Trophoblast cell (in vitro differentiated cells and primary cell): ENCODE data around the gene RHOG.

ENCODE experiments used
- DNase-seq, 2 donors: peaks; one replicate each; pipeline ENCODE4 v3.0.0-alpha.2; 2016
- H2AFZ ChIP-seq: 2 replicates; pipeline ENCODE4 v1.6.1; 2013; ENCODE audit warnings: low read length, moderate library complexity, mild to moderate bottlenecking; ENCODE audit not compliant: insufficient read depth, poor library complexity
- H2AK5ac ChIP-seq: 2 replicates; pipeline ENCODE4 v1.6.1; 2013; ENCODE audit warnings: mild to moderate bottlenecking, low read length
- H2BK120ac ChIP-seq: 2 replicates; pipeline ENCODE4 v1.6.1; 2013; ENCODE audit warnings: low read length, mild to moderate bottlenecking, moderate library complexity; ENCODE audit not compliant: insufficient read depth, poor library complexity
- H2BK12ac ChIP-seq: 2 replicates; pipeline ENCODE4 v1.6.1; 2013; ENCODE audit warnings: mild to moderate bottlenecking, low read length, moderate library complexity
- H2BK5ac ChIP-seq: 2 replicates; pipeline ENCODE4 v1.6.1; 2013; ENCODE audit warnings: low read length, low read depth, moderate library complexity, mild to moderate bottlenecking; ENCODE audit not compliant: poor library complexity
- H3K14ac ChIP-seq: 2 replicates; pipeline ENCODE4 v1.6.1; 2013; ENCODE audit warnings: mild to moderate bottlenecking, low read length
- H3K18ac ChIP-seq: 2 replicates; pipeline ENCODE4 v1.6.1; 2013; ENCODE audit warnings: mild to moderate bottlenecking, low read length
- H3K23ac ChIP-seq: 2 replicates; pipeline ENCODE4 v1.6.1; 2013; ENCODE audit warnings: low read length
- H3K27ac ChIP-seq: 2 replicates; pipeline ENCODE4 v1.5.1; 2013; ENCODE audit warnings: low read depth, mild to moderate bottlenecking, inconsistent platforms, low read length, moderate library complexity
- H3K27me3 ChIP-seq: 2 replicates; pipeline ENCODE4 v1.6.1; 2013; ENCODE audit warnings: inconsistent platforms, mild to moderate bottlenecking, low read length, moderate library complexity; ENCODE audit not compliant: insufficient read depth
- H3K36me3 ChIP-seq, 2 experiments: 1 replicate in 1 of 2; 2 replicates in 1 of 2; pipeline ENCODE4 v1.6.1; 2013; ENCODE audit warnings: low read length in 2 of 2, mild to moderate bottlenecking in 2 of 2, moderate library complexity in 1 of 2; ENCODE audit not compliant: insufficient read depth in 2 of 2, control insufficient read depth in 1 of 2
- H3K4ac ChIP-seq: 2 replicates; pipeline ENCODE4 v1.6.1; 2013; ENCODE audit warnings: low read depth, mild to moderate bottlenecking, low read length, moderate library complexity
- H3K4me1 ChIP-seq, 2 experiments: 1 replicate in 1 of 2; 2 replicates in 1 of 2; pipeline ENCODE4 v1.6.1; 2013; ENCODE audit warnings: low read length in 2 of 2, mild to moderate bottlenecking in 2 of 2, moderate library complexity in 1 of 2; ENCODE audit not compliant: insufficient read depth in 2 of 2, control insufficient read depth in 1 of 2
- H3K4me2 ChIP-seq: 2 replicates; pipeline ENCODE4 v1.6.1; 2013; ENCODE audit warnings: inconsistent platforms, mild to moderate bottlenecking, low read length, moderate library complexity
- H3K4me3 ChIP-seq: 2 replicates; pipeline ENCODE4 v1.5.1; 2013; ENCODE audit warnings: mild to moderate bottlenecking, low read depth, low read length, inconsistent platforms
- H3K79me1 ChIP-seq: one replicate; pipeline ENCODE4 v1.6.1; 2013; ENCODE audit warnings: low read length
- H3K79me2 ChIP-seq: 2 replicates; pipeline ENCODE4 v1.6.1; 2013; ENCODE audit warnings: low read length, mild to moderate bottlenecking; ENCODE audit not compliant: control insufficient read depth, insufficient read depth, poor library complexity
- H3K9ac ChIP-seq: 2 replicates; pipeline ENCODE4 v1.6.1; 2013; ENCODE audit warnings: mild to moderate bottlenecking, low read length
- H3K9me3 ChIP-seq: 2 replicates; pipeline ENCODE4 v1.6.1; 2013; ENCODE audit warnings: low read depth, mild to moderate bottlenecking, control low read depth, inconsistent platforms, low read length; ENCODE audit not compliant: insufficient read depth
- H4K12ac ChIP-seq: 2 replicates; pipeline ENCODE4 v1.6.1; 2013; ENCODE audit warnings: low read depth, mild to moderate bottlenecking, low read length, moderate library complexity
- H4K8ac ChIP-seq: 2 replicates; pipeline ENCODE4 v1.6.1; 2013; ENCODE audit warnings: low read depth, mild to moderate bottlenecking, low read length, moderate library complexity
- H4K91ac ChIP-seq: one replicate; pipeline ENCODE4 v1.6.1; 2013; ENCODE audit warnings: low read depth, mild to moderate bottlenecking, low read length, moderate library complexity
- WGBS: extraction: QIAGEN DNeasy Blood & Tissue Kit; methylation state at CpG from one replicate; pipeline ENCODE4 v1.1.7; 2013; ENCODE audit warnings: missing lambda C conversion rate; ENCODE audit not compliant: insufficient read length, insufficient coverage; ENCODE audit errors: extremely low coverage; 5-methylcytosine and 5-hydroxymethylcytosine counted together

RHOG gene

DNA sequence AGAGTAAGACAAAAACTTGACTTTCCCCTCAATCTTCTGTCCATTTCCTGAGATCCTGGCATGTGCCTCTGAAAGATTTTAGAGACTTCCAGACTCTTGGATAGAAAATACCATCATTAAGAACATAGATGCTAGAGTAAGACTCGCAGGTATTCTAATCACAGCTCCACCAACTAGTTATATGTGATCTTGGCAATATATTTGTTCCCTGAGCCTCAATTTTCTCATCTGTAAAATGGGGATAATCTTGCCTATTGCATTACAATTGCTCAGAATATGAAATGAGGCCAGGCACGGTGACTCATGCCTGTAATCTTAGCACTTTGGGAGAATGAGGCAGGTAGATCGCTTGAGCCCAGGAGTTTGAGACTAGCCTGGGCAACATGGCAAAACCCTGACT lies 10.7 kb downstream of the RHOG start:
- Histone ChIP-seq H3K36me3 (peaks cover 31 to 42% of the 10 kb centered on the region in 2 experiments), H4K12ac (no peak overlapping the region), H3K27me3 (no peaks in the 10 kb centered on the region), H2AFZ (no peak overlapping the region), H2AK5ac (no peak overlapping the region), H3K27ac (no peak overlapping the region), H2BK12ac (no peak overlapping the region), H3K79me2 (peaks cover 2% of the 10 kb centered on the region), H3K9me3 (no peaks in the 10 kb centered on the region), H4K8ac (no peak overlapping the region), H3K23ac (no peak overlapping the region), H2BK120ac (no peak overlapping the region), H3K79me1 (no peaks in the 10 kb centered on the region), H3K4me1 (peaks cover 0 to 8% of the 10 kb centered on the region in 2 experiments), H3K4ac (no peak overlapping the region), H3K14ac (no peak overlapping the region), H3K9ac (no peak overlapping the region), H3K4me2 (no peak overlapping the region), H2BK5ac (no peak overlapping the region), H4K91ac (no peak overlapping the region), H3K18ac (no peak overlapping the region), H3K4me3 (no peak overlapping the region)
- no peak for DNase-seq
- WGBS = no CpG with 5 or more reads among the region's 3 CpGs

DNA sequence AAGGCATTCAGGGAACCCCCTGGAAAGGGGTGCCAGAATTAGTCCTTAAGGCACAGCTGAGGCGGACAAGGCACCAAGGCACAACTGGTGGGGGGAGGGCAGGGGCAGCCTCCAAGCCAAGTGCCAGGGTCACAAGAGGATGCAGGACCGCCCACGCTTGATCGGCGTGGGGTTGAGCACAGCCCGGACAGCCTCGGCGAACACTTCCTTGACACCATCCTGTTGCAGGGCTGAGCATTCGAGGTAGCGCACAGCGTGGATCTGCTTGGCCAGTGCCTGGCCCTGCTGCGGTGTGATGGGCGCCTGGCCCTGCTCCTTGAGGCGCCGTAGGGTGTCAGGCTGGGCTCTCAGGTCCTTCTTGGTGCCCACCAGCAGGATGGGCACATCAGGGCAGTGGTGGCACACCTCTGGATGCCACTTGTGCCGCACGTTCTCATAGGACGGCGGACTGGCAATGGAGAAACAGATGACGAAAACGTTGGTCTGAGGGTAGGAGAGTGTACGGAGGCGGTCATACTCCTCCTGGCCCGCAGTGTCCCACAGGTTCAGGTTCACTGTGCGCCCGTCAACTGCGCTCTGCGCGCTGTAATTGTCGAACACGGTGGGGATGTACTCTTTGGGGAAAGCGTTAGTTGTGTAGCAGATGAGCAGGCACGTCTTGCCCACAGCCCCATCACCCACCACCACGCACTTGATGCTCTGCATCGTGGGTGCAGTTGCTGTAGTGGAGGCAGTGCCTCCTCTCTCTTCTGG lies 13.1 kb downstream of the RHOG start:
- H3K27me3 ChIP-seq = no peaks in the 10 kb centered on the region
- H2AFZ ChIP-seq = no peak overlapping the region
- H3K4me1 ChIP-seq = no peaks in the 10 kb centered on the region
- no peak overlapping the region for H3K27ac ChIP-seq
- no peak overlapping the region for H3K23ac ChIP-seq
- H3K79me2 ChIP-seq = no peaks in the 10 kb centered on the region
- WGBS = no CpG with 5 or more reads among the region's 35 CpGs
- no peak overlapping the region for H2BK12ac ChIP-seq
- H3K18ac ChIP-seq = no peak overlapping the region
- no peak overlapping the region for H4K8ac ChIP-seq
- no peak overlapping the region for H3K4me3 ChIP-seq
- H3K79me1 ChIP-seq = no peaks in the 10 kb centered on the region
- H4K91ac ChIP-seq = no peak overlapping the region
- H3K9me3 ChIP-seq = no peaks in the 10 kb centered on the region
- no peak overlapping the region for H2BK5ac ChIP-seq
- H3K36me3 ChIP-seq = peaks cover 30 to 40% of the 10 kb centered on the region in 2 experiments
- no peak overlapping the region for H3K4ac ChIP-seq
- no peak overlapping the region for H4K12ac ChIP-seq
- H3K4me2 ChIP-seq = no peak overlapping the region
- H3K9ac ChIP-seq = no peak overlapping the region
- H3K14ac ChIP-seq = no peak overlapping the region
- no peak for DNase-seq
- H2AK5ac ChIP-seq = no peak overlapping the region
- H2BK120ac ChIP-seq = no peak overlapping the region

DNA sequence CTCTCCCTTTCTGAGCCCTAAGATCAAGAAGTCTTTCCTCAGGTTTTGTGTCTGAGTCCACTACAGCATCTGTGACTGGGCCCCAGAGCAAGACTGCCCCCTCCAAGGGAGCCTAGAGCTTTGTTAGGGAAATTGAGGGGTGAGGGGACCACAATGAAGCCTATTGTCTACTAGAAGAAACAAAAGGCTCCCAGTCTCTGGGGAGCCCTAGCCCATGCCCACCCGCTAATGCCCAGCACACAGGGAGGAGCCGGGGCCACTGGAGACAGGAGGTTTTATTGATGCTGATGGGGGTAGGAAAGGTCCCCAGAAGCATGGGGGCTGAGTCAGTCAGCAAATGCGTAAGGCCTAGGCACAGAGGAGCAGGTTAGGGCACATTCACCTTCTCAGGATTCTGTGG lies 14.0 kb downstream of the RHOG start:
- H3K4ac ChIP-seq = no peak overlapping the region
- no peak overlapping the region for H4K8ac ChIP-seq
- H3K79me1 ChIP-seq = no peaks in the 10 kb centered on the region
- no peak overlapping the region for H3K18ac ChIP-seq
- WGBS = no CpG with 5 or more reads among the region's 3 CpGs
- peaks cover 30 to 40% of the 10 kb centered on the region in 2 experiments for H3K36me3 ChIP-seq
- no peak overlapping the region for H2BK12ac ChIP-seq
- no peak for DNase-seq
- no peak overlapping the region for H3K23ac ChIP-seq
- no peak overlapping the region for H2AK5ac ChIP-seq
- H4K12ac ChIP-seq = no peak overlapping the region
- H3K4me2 ChIP-seq = no peak overlapping the region
- H2BK120ac ChIP-seq = no peak overlapping the region
- H4K91ac ChIP-seq = no peak overlapping the region
- no peak overlapping the region for H3K14ac ChIP-seq
- no peaks in the 10 kb centered on the region for H3K9me3 ChIP-seq
- H3K27me3 ChIP-seq = no peaks in the 10 kb centered on the region
- no peak overlapping the region for H2AFZ ChIP-seq
- H3K9ac ChIP-seq = no peak overlapping the region
- no peak overlapping the region for H3K4me3 ChIP-seq
- no peak overlapping the region for H3K27ac ChIP-seq
- no peaks in the 10 kb centered on the region for H3K4me1 ChIP-seq
- no peaks in the 10 kb centered on the region for H3K79me2 ChIP-seq
- H2BK5ac ChIP-seq = no peak overlapping the region

DNA sequence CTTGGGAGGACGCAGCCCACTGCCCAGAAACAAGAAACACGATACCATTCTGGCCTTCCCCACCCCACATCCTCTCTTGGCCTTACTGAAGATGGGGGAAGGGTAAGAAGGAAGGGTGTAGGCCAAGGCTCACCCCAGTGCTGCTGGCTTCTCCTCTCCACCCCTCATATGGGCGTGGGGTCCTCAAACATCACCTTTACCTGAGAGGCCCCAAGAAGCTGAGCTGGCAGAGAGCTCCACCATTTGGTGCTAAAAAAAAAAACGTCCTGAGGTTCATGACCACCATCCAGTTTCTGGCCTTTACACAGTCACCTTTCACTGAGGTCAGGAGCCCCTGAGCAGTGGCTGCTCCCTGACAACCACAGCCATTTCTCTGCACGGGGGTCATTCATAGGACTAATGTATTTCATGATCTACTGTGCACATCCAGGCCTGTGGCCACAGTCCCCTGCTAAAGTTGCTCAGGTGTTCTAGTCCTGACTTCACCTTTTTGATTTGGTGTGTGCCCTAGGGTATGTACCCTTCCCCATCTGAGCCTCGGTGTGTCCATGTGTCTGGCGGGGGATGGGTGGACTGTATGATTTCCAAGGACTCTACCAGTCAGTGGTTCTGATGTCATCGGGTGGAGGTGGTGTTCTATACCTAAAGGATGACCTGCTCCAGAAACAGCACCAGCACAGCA lies 15.1 kb downstream of the RHOG start:
- H3K4me3 ChIP-seq = no peak overlapping the region
- no peak overlapping the region for H2BK12ac ChIP-seq
- H3K14ac ChIP-seq = no peak overlapping the region
- DNase-seq = no peak
- H3K36me3 ChIP-seq = peaks cover 26 to 34% of the 10 kb centered on the region in 2 experiments
- H4K12ac ChIP-seq = no peak overlapping the region
- H3K18ac ChIP-seq = no peak overlapping the region
- no peak overlapping the region for H2BK120ac ChIP-seq
- H3K4me2 ChIP-seq = no peak overlapping the region
- WGBS = no CpG with 5 or more reads among the region's 8 CpGs
- H3K27me3 ChIP-seq = no peaks in the 10 kb centered on the region
- H3K4ac ChIP-seq = no peak overlapping the region
- no peak overlapping the region for H4K91ac ChIP-seq
- no peak overlapping the region for H2BK5ac ChIP-seq
- H3K4me1 ChIP-seq = no peaks in the 10 kb centered on the region
- no peaks in the 10 kb centered on the region for H3K79me1 ChIP-seq
- H3K23ac ChIP-seq = no peak overlapping the region
- H3K79me2 ChIP-seq = no peaks in the 10 kb centered on the region
- no peak overlapping the region for H3K9ac ChIP-seq
- no peaks in the 10 kb centered on the region for H3K9me3 ChIP-seq
- H2AK5ac ChIP-seq = no peak overlapping the region
- H3K27ac ChIP-seq = no peak overlapping the region
- no peak overlapping the region for H2AFZ ChIP-seq
- no peak overlapping the region for H4K8ac ChIP-seq
